Measurements from ENCODE around the gene ZFYVE9. TPM values are rescaled to one million over a fixed set of nuclear protein-coding genes. Genes with fewer than 3 reads are reported as not detected.
A peak's percentile ranks its signal among the peaks of the same experiment; 100 is the strongest.

ZFYVE9 gene
- total and polyA plus RNA-seq, 9 of the 15 experiments (the other 6 are each of a cell fraction or from before 2014, with no cell fraction given), result 0.52 to 14.4 (median 8.9) TPM

- TF ChIP-seq CSDE1 (IDR thresholded peaks at IDR 0.05), result no peak
- peak; percentile 35 for TF ChIP-seq CCNT2 (IDR thresholded peaks at IDR 0.05; ENCODE audit: borderline replicate concordance, extremely low read depth, insufficient read length, low read depth, low read length)
- TF ChIP-seq CBX1 (IDR thresholded peaks at IDR 0.05; ENCODE audit: low read depth), result 0 out of 2 replicates have a peak, but pooled peaks have one; percentile 10
- TF ChIP-seq SAP30 (IDR thresholded peaks at IDR 0.05; ENCODE audit: borderline replicate concordance, insufficient read depth, low read depth, low read length, poor library complexity, severe bottlenecking), result peak; percentile 29
- TF ChIP-seq AFF1 (IDR thresholded peaks at IDR 0.05; ENCODE audit: low read depth in 1 of 2, partially characterized antibody in 2 of 2), result no peak
- no peak for TF ChIP-seq BACH1 (tag; IDR thresholded peaks at IDR 0.05)
- peak; percentile 17; the same call in 1 of the 2 replicates for TF ChIP-seq ZNF431 (CRISPR knock-in tag; IDR thresholded peaks at IDR 0.05)
- TF ChIP-seq SMAD4 (CRISPR knock-in tag; conservative IDR thresholded peaks at IDR 0.05), result 0 out of 2 replicates have a peak, but pooled peaks have one; percentile 74
- no peak; the same call in 1 of the 2 replicates for TF ChIP-seq ZBTB7A (IDR thresholded peaks at IDR 0.05; ENCODE audit: borderline replicate concordance, control insufficient read depth, low read depth, low read length)
- TF ChIP-seq, protein P1, sequence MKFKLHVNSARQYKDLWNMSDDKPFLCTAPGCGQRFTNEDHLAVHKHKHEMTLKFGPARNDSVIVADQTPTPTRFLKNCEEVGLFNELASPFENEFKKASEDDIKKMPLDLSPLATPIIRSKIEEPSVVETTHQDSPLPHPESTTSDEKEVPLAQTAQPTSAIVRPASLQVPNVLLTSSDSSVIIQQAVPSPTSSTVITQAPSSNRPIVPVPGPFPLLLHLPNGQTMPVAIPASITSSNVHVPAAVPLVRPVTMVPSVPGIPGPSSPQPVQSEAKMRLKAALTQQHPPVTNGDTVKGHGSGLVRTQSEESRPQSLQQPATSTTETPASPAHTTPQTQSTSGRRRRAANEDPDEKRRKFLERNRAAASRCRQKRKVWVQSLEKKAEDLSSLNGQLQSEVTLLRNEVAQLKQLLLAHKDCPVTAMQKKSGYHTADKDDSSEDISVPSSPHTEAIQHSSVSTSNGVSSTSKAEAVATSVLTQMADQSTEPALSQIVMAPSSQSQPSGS (CRISPR knock-in tag; IDR thresholded peaks at IDR 0.05), result 0 out of 2 replicates have a peak, but pooled peaks have one; percentile 18
- no peak for TF ChIP-seq C11orf30 (IDR thresholded peaks at IDR 0.05; ENCODE audit: low read depth)
- TF ChIP-seq U2AF1 (optimal IDR thresholded peaks at IDR 0.05; ENCODE audit: low read depth, low read length), result peak; percentile 25
- peak; percentile 31; the same call in 1 of the 2 replicates for TF ChIP-seq KAT7 (CRISPR knock-in tag; IDR thresholded peaks at IDR 0.05; ENCODE audit: borderline replicate concordance)
- TF ChIP-seq ZFX (CRISPR knock-in tag; IDR thresholded peaks at IDR 0.05), result peak; percentile 92
- peak; percentile 87 for TF ChIP-seq CHD1 (IDR thresholded peaks at IDR 0.05; ENCODE audit: low read length)
- TF ChIP-seq, protein P2, sequence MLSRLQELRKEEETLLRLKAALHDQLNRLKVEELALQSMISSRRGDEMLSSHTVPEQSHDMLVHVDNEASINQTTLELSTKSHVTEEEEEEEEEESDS (CRISPR knock-in tag; IDR thresholded peaks at IDR 0.05), result no peak
- TF ChIP-seq ZKSCAN1 (IDR thresholded peaks at IDR 0.05; ENCODE audit: low read depth, low read length), result 0 out of 2 replicates have a peak, but pooled peaks have one; percentile 9
- TF ChIP-seq VEZF1 (CRISPR knock-in tag; IDR thresholded peaks at IDR 0.05), result peak; percentile 59
Measured at GRCh38 chr1:52142220-52143183, 613 bp downstream of the ZFYVE9 start (continued).

Data from K562 (cell line).